WTC11 (cell line): ENCODE measurements around the gene CHD6. TPM values are rescaled to one million over a fixed set of nuclear protein-coding genes. Genes with fewer than 3 reads are reported as not detected.
A peak's percentile ranks its signal among the peaks of the same experiment; 100 is the strongest.

ENCODE experiments used
- ATAC-seq: fragments of 200-7000 bp; cut with Tn5 transposase; 2 replicates; pipeline ENCODE4 v1.10.0; 2021; ENCODE audit warnings: mild to moderate bottlenecking, moderate library complexity
- CTCF ChIA-PET: fragments of 300-600 bp; sonication (Branson Sonifier 250); formaldehyde crosslinking; loops from one replicate; lab custom pipeline; 2021; ENCODE audit warnings: antibody characterized with exemption; lab: Charles Lee
- POLR2A ChIA-PET: fragments of 350-600 bp; sonication (Branson Sonifier 250); formaldehyde crosslinking; loops from one replicate; lab custom pipeline; 2021; ENCODE audit warnings: antibody characterized with exemption; lab: Charles Lee
- DNase-seq: peaks from one replicate; pipeline ENCODE4 v3.0.0; 2021; ENCODE audit warnings: low spot score
- H3K27ac Mint-ChIP-seq: 2 replicates; pipeline ENCODE4 v1.8.0; 2021; ENCODE audit warnings: mixed read lengths
- H3K27me3 Mint-ChIP-seq: 2 replicates; pipeline ENCODE4 v1.8.0; 2021; ENCODE audit warnings: low read depth, mild to moderate bottlenecking, moderate library complexity, mixed read lengths
- H3K36me3 Mint-ChIP-seq: 2 replicates; pipeline ENCODE4 v1.8.0; 2021; ENCODE audit warnings: mixed read lengths
- H3K4me1 Mint-ChIP-seq: 2 replicates; pipeline ENCODE4 v1.8.0; 2022; ENCODE audit warnings: mixed read lengths
- H3K4me3 Mint-ChIP-seq: 2 replicates; pipeline ENCODE4 v1.8.0; 2021; ENCODE audit warnings: mild to moderate bottlenecking, moderate library complexity, mixed read lengths
- H3K9me3 Mint-ChIP-seq: 2 replicates; pipeline ENCODE4 v1.8.0; 2021; ENCODE audit warnings: mixed read lengths
- CDX4 ChIP-seq: fragments of 250-450 bp; sonication (Bioruptor Pico); IDR thresholded peaks from 2 replicates; pipeline ENCODE4 v1.9.0; 2021; ENCODE audit warnings: moderate library complexity, mild to moderate bottlenecking, inconsistent platforms, borderline replicate concordance
- ETV6 ChIP-seq: sonication (generic); formaldehyde crosslinking; IDR thresholded peaks from 2 replicates; pipeline ENCODE4 v1.8.1; 2022; ENCODE audit warnings: mild to moderate bottlenecking, missing genetic modification reagents
- GABPB1 ChIP-seq: sonication (generic); formaldehyde crosslinking; IDR thresholded peaks from 2 replicates; pipeline ENCODE4 v1.8.1; 2023; ENCODE audit warnings: mild to moderate bottlenecking, missing genetic modification reagents
- HMGA2 ChIP-seq: fragments of 250-450 bp; sonication (Bioruptor Pico); IDR thresholded peaks from 2 replicates; pipeline ENCODE4 v1.4.0; 2021; ENCODE audit warnings: mild to moderate bottlenecking, moderate library complexity
- IRF1 ChIP-seq: sonication (generic); formaldehyde crosslinking; IDR thresholded peaks from 2 replicates; pipeline ENCODE4 v1.8.0; 2023; ENCODE audit warnings: missing genetic modification reagents
- JAZF1 ChIP-seq: fragments of 250-450 bp; sonication (Bioruptor Pico); IDR thresholded peaks from 2 replicates; pipeline ENCODE4 v1.9.0; 2021; ENCODE audit warnings: moderate library complexity, mild to moderate bottlenecking, inconsistent platforms
- MAX ChIP-seq: sonication (generic); formaldehyde crosslinking; IDR thresholded peaks from 2 replicates; pipeline ENCODE4 v1.8.0; 2022; ENCODE audit warnings: mild to moderate bottlenecking, missing genetic modification reagents
- MYBL2 ChIP-seq: sonication (generic); formaldehyde crosslinking; IDR thresholded peaks from 2 replicates; pipeline ENCODE4 v1.8.1; 2023; ENCODE audit warnings: mild to moderate bottlenecking, moderate library complexity, missing genetic modification reagents
- NFATC4 ChIP-seq: fragments of 250-450 bp; sonication (Bioruptor Pico); IDR thresholded peaks from 2 replicates; pipeline ENCODE4 v1.9.0; 2021; ENCODE audit warnings: mild to moderate bottlenecking
- NFE2L1 ChIP-seq: sonication (generic); formaldehyde crosslinking; IDR thresholded peaks from 2 replicates; pipeline ENCODE4 v1.8.1; 2023; ENCODE audit warnings: missing genetic modification reagents
- SMAD3 ChIP-seq: sonication (generic); formaldehyde crosslinking; IDR thresholded peaks from 2 replicates; pipeline ENCODE4 v1.8.0; 2022; ENCODE audit warnings: missing genetic modification reagents, mild to moderate bottlenecking, borderline replicate concordance
- SMAD4 ChIP-seq: sonication (generic); formaldehyde crosslinking; IDR thresholded peaks from 2 replicates; pipeline ENCODE4 v1.8.0; 2022; ENCODE audit warnings: mild to moderate bottlenecking, missing genetic modification reagents
- SOX15 ChIP-seq: fragments of 250-450 bp; sonication (Bioruptor Pico); IDR thresholded peaks from 2 replicates; pipeline ENCODE4 v1.9.0; 2021; ENCODE audit warnings: mild to moderate bottlenecking
- STAT6 ChIP-seq: sonication (generic); formaldehyde crosslinking; conservative IDR thresholded peaks from 2 replicates; pipeline ENCODE4 v1.8.1; 2023; ENCODE audit warnings: mild to moderate bottlenecking, low read depth, missing genetic modification reagents, moderate library complexity
- ZBTB43 ChIP-seq: sonication (generic); formaldehyde crosslinking; IDR thresholded peaks from 2 replicates; pipeline ENCODE4 v1.8.1; 2023; ENCODE audit warnings: mild to moderate bottlenecking, missing genetic modification reagents
- ZNF671 ChIP-seq: fragments of 250-450 bp; sonication (Bioruptor Pico); IDR thresholded peaks from 2 replicates; pipeline ENCODE4 v1.8.0; 2021; ENCODE audit warnings: mild to moderate bottlenecking
- total RNA-seq: library from RNA; stranded (reverse); gene quantifications from 3 replicates; pipeline ENCODE4 v1.2.3, GENCODE V29; 2021

The CHD6 gene
- total RNA-seq, 1 experiment from 2014 or later = 52.1 TPM

GRCh38 chr20:41497186-41497895 lies 120.8 kb downstream of the CHD6 start:
- ChIA-PET POLR2A (no interaction called here), CTCF (no interaction called here)
- Mint-ChIP-seq H3K27me3 (no peaks in the 10 kb centered on the region), H3K36me3 (peaks cover 22% of the 10 kb centered on the region), H3K9me3 (no peaks in the 10 kb centered on the region), H3K27ac (peak overlapping the region; percentile 64), H3K4me3 (no peak overlapping the region), H3K4me1 (peaks cover 13% of the 10 kb centered on the region)
- no peak for TF ChIP-seq ZNF671
- peak; percentile 91 for TF ChIP-seq GABPB1
- ATAC-seq = no peak
- DNase-seq = no peak

- no peaks in the 10 kb centered on the region for H3K4me1 Mint-ChIP-seq
- no peak for TF ChIP-seq STAT6 (CRISPR knock-in tag)
- TF ChIP-seq HMGA2 (CRISPR knock-in tag) = no peak
- no peak for TF ChIP-seq JAZF1
- no peak for TF ChIP-seq MAX
- TF ChIP-seq, all 79 proteins: peak for 0
- ChIA-PET POLR2A (no interaction called here), CTCF (no interaction called here)
- Mint-ChIP-seq H3K27me3 (no peaks in the 10 kb centered on the region), H3K27ac (no peak overlapping the region), H3K9me3 (no peaks in the 10 kb centered on the region), H3K4me3 (no peak overlapping the region), H3K36me3 (peaks cover 43% of the 10 kb centered on the region)
- DNase-seq (no peak), ATAC-seq (no peak)
Measured at GRCh38 chr20:41494451-41494850, 123.7 kb downstream of the CHD6 start.

- ChIA-PET POLR2A (no interaction called here), CTCF (no interaction called here)
- ATAC-seq = no peak
- no peaks in the 10 kb centered on the region for H3K27me3 Mint-ChIP-seq
- no peak overlapping the region for H3K4me3 Mint-ChIP-seq
- no peak overlapping the region for H3K27ac Mint-ChIP-seq
- H3K36me3 Mint-ChIP-seq = peaks cover 64% of the 10 kb centered on the region
- TF ChIP-seq ZBTB43 = no peak
- no peak for TF ChIP-seq IRF1 (CRISPR knock-in tag)
- no peak for TF ChIP-seq SOX15 (CRISPR knock-in tag)
- TF ChIP-seq SMAD3 = no peak
- TF ChIP-seq CDX4 = no peak
- TF ChIP-seq NFE2L1 (CRISPR knock-in tag) = no peak
- no peak for TF ChIP-seq MYBL2 (CRISPR knock-in tag)
- TF ChIP-seq SMAD4 (CRISPR knock-in tag) = no peak
- TF ChIP-seq NFATC4 (CRISPR knock-in tag) = no peak
- TF ChIP-seq ETV6 (CRISPR knock-in tag) = no peak
- no peaks in the 10 kb centered on the region for H3K9me3 Mint-ChIP-seq
- DNase-seq = no peak
- 0 out of 2 replicates have a peak, but pooled peaks cover 3% of the 10 kb centered on the region for H3K4me1 Mint-ChIP-seq
Measured at GRCh38 chr20:41483553-41483930, 134.6 kb downstream of the CHD6 start.
